Epithelial cell of proximal tubule (primary cell): ENCODE measurements around the gene PPIF. TPM values are rescaled to one million over a fixed set of nuclear protein-coding genes. Genes with fewer than 3 reads are reported as not detected.

Experiments used
- DNase-seq: peaks from one replicate; pipeline ENCODE4 v3.0.0-alpha.2; 2011; ENCODE audit warnings: low read depth
- H3K4me3 ChIP-seq: 2 replicates; pipeline ENCODE4 v1.5.1; 2011; ENCODE audit warnings: low read depth, mild to moderate bottlenecking, low read length
- total RNA-seq: library from RNA; depleted of rRNA; stranded (reverse); fragments of >200 nt; gene quantifications from 2 replicates; pipeline ENCODE4 v1.2.3, GENCODE V29; 2015
- TF ChIP-seq, protein P1 (sequence below): conservative IDR thresholded peaks from 2 replicates; pipeline ENCODE4 v1.5.1; 2012; ENCODE audit warnings: low read depth, mild to moderate bottlenecking, low read length

PPIF gene
- total RNA-seq, 1 donor from 2014 or later = 62.0 TPM

DNA sequence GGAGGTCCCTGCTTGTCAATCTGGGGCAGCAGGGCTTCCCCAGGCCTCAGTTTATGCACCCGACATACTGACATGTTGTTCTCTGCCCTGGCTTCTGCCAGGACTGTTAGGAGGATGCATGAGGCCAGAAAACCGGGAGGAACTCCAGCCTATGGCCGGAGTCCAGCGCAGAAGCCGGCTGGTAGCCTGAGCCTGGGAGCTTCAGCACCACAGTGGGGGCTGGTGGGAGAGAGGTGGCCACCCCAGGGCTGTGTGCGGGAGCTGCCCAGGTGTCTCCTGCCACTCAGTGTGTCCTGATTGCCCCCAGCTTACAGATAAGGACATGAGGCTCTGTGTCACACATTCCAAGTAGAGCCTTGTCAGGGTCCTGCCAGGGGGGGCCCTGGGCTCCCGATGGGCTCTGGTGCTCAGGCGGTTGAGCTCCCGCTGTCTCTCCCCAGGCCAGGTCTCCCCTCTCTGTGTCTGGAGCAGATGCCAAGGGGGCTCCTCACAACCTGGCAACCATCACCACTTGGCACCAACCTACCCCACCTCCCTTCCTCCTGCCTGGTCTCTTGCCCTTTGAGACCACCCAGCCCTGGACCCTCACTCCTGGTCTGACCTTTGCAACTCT is 32.3 kb downstream of the PPIF start:
- TF ChIP-seq, protein P1, sequence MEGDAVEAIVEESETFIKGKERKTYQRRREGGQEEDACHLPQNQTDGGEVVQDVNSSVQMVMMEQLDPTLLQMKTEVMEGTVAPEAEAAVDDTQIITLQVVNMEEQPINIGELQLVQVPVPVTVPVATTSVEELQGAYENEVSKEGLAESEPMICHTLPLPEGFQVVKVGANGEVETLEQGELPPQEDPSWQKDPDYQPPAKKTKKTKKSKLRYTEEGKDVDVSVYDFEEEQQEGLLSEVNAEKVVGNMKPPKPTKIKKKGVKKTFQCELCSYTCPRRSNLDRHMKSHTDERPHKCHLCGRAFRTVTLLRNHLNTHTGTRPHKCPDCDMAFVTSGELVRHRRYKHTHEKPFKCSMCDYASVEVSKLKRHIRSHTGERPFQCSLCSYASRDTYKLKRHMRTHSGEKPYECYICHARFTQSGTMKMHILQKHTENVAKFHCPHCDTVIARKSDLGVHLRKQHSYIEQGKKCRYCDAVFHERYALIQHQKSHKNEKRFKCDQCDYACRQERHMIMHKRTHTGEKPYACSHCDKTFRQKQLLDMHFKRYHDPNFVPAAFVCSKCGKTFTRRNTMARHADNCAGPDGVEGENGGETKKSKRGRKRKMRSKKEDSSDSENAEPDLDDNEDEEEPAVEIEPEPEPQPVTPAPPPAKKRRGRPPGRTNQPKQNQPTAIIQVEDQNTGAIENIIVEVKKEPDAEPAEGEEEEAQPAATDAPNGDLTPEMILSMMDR = no peak
- no peak overlapping the region for H3K4me3 ChIP-seq
- DNase-seq = no peak

DNA sequence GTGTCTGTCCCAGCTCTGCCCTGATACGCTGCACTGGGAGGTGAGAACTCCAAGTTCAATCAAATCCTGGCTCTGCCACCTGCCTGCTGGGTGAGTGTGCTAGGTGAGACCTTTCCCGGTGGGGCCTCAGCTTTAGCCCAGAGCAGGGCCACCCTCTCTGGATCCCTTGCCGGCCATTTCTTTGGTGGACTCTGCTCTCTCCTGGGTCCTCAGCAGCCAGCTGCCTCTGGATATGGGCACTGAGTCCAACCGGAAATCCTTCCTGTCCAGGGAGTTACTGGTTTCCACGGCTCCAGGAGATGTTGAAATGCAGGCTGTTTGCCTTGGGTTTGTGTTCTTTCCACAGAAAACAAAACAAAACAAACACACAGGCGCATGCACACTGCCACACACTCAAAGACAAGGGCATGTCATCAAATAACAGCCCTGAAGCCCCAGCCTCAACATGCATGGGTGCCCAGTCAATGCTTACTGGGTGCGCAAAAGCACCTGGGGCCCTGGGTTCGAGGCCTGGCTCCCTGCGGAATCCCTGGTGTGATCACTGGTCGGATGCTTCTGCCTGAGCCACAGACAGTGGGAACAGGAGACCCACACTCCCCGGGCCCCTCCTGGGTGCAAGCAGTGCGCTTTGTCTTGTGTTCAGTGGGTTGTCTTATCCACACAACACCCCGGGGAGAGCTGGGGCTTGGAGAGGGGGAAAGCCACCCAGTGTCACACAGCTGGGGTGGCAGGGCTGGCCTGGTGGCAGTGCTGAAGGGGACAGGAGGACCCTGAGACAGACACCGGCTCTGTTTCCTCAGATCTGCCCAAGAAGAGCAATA is 33.1 kb downstream of the PPIF start:
- H3K4me3 ChIP-seq = no peak overlapping the region
- TF ChIP-seq, protein P1 = no peak
- DNase-seq = no peak

DNA sequence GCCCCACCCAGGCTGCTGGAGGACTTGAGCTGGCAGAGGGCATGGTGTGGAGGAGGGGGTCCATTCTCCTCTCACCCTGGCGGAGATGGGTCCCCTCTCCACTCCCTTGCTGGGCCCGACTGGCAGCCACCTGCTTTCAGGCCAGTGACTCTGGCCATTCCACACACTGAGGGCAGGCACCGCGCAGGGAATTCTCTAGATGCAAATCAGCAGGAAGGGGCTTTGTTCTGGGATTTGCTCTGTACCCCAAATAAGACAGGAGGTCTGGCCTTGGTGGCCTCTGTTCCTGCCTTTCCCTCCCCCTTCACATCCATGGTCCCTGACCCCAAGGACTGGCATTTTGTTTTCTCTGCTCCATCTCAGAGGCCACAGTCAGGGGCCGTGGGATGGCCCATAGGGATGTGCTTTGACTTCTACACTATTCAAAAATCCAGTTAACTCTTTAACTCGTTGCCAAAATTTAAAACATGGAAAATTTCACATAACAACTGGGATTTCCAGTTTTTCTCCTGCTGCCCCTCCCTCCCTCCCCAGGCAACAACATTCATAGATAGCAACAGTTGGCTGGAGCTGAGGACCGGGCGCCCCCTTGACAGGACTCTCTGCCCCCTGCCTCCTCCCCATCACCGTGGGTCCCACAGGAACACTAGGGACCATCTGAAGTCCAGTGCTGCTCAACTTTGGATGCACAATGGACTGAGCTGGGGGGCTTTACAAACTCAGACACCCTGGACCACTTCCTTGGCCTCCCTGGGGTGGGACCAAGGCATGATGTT is 33.9 kb downstream of the PPIF start:
- DNase-seq = no peak
- TF ChIP-seq, protein P1 = no peak
- H3K4me3 ChIP-seq = no peak overlapping the region

DNA sequence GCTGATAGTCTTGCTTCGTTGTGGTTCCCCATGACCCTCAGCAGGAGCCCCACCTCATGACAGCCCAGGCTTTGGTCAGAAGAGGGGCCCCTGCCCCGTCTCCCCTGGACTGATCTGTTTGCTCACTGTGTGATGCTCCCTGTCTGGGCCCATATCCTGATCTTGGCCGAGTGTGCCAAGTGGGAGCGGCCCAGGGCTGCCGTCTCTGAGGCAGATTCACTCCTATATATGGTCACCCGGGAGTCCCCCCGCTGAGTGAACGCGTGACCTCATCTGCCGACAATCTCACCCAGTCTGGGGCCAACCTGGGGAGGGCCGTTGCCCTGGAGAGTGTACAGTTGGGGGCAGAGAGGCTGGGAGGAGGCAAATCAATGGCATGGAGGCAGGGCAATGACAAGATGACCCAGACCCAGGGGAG is 34.5 kb downstream of the PPIF start:
- no peak for DNase-seq
- TF ChIP-seq, protein P1 = no peak
- H3K4me3 ChIP-seq = no peak overlapping the region

DNA sequence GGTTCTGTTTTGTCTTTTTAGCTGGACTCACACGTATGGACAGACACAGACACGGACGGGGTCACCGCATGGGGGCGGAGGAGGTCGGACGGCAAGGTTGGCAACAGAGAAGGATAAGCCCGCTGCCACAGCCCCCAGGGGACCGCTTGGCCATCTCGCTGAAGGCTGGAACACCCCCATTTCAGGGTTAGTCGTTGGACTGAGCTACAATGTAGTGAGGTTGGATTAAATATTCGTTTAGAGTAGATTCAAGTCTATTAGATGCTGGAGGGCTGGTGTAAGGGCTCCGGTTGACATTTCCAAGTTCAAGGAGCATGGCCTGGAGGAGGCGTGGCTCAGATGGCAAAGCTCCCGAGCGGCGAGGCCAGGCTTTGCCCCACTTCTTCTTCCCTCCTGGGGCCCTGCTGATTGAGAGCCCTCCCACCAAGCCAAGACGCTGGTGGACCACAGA is 35.2 kb downstream of the PPIF start:
- no peak overlapping the region for H3K4me3 ChIP-seq
- DNase-seq = no peak
- TF ChIP-seq, protein P1 = no peak

DNA sequence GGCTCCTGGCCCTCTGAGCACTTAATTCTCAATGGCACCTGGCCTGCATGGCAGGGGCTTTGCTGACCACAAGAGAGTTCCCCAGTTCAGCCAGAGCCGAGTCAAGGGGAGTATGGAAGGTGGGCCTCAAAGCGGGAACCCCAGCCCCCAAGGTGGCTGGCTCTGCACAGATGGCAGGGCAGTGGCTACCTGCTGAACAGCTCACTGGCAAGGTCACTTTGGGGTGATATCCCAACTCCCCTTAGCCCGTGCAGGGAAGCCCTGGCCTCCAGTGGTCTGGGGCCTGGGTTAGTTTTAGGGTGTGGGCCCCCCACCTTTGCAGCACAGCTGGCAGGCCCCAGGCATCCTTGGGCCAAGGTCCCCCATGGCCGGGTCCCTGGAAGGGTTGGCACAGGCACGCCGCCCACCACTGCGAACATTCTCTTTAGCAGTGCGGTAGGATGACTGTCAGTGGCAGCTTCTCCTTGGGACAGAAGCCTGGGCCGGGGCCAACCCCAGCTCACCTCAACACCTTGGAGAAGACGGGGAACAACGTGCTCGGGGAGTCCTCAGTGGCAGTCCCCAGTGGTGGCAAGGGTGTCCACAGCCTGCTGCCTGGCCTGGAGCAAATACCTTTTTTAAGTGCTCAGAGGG is 36.8 kb downstream of the PPIF start:
- no peak overlapping the region for H3K4me3 ChIP-seq
- TF ChIP-seq, protein P1 = no peak
- DNase-seq = no peak
